Stimulated activated CD4-positive, alpha-beta T cell treated with anti-CD3 and anti-CD28 coated beads, Interleukin-15, amount 100 ng/mL, for 48 hours (primary cell): ENCODE results near the gene PLEKHG2.

ENCODE experiments used
- DNase-seq, 2 donors: peaks; one replicate each; pipeline ENCODE4 v3.0.0-alpha.2; 2020; ENCODE audit warnings: low read depth in 2 of 2

PLEKHG2 gene

GRCh38 chr19:39405958-39406655 lies 6.4 kb upstream of the PLEKHG2 start:
- DNase-seq: peak; percentile 78 to 84

- peak; percentile 82 to 85 for DNase-seq
Measured at GRCh38 chr19:39406656-39407409, 5.6 kb upstream of the PLEKHG2 start, which contains the start of gene ZFP36. TSS of gene ZFP36 (plus strand) at chr19:39406847. CDS start at chr19:39406905, 58 bp downstream.

GRCh38 chr19:39407410-39407659 lies 5.1 kb upstream of the PLEKHG2 start:
- DNase-seq: no peak

GRCh38 chr19:39407660-39408391 lies 4.6 kb upstream of the PLEKHG2 start:
- DNase-seq: no peak

- no peak for DNase-seq
Measured at GRCh38 chr19:39408392-39409207, 3.9 kb upstream of the PLEKHG2 start.

- DNase-seq: peak; percentile 79 to 85
Measured at GRCh38 chr19:39409208-39410016, 3.1 kb upstream of the PLEKHG2 start.

GRCh38 chr19:39410017-39410830 lies 2.2 kb upstream of the PLEKHG2 start:
- DNase-seq: peak in 1 of 2 donors; percentile 54

- DNase-seq: no peak
Measured at GRCh38 chr19:39410831-39411080, 1.7 kb upstream of the PLEKHG2 start.

- DNase-seq: no peak
Measured at GRCh38 chr19:39411081-39411831, 1.2 kb upstream of the PLEKHG2 start.

- DNase-seq: peak; percentile 82 to 88
Measured at GRCh38 chr19:39411832-39412099, 703 bp upstream of the PLEKHG2 start.

GRCh38 chr19:39412867-39413271 lies 400 bp downstream of the PLEKHG2 start:
- DNase-seq: no peak

- DNase-seq: no peak
Measured at GRCh38 chr19:39413272-39413910, 922 bp downstream of the PLEKHG2 start.

- no peak for DNase-seq
Measured at GRCh38 chr19:39413911-39414608, 1.6 kb downstream of the PLEKHG2 start.

- no peak for DNase-seq
Measured at GRCh38 chr19:39415111-39416046, 2.9 kb downstream of the PLEKHG2 start.

- no peak for DNase-seq
Measured at GRCh38 chr19:39416152-39417120, 4.0 kb downstream of the PLEKHG2 start.

GRCh38 chr19:39417463-39418181 lies 5.2 kb downstream of the PLEKHG2 start:
- DNase-seq: no peak
